H1 (cell line): ENCODE measurements around the gene EVI5. TPM values are rescaled to one million over a fixed set of nuclear protein-coding genes. Genes with fewer than 3 reads are reported as not detected.
"Not testable (repeated sequence)": the region's sequence is repeated elsewhere in the genome, so short reads cannot be mapped to it uniquely, and the experiment has no call there.

Experiments used
- CTCF ChIA-PET: fragments of 300-600 bp; sonication (Branson Sonifier 250); formaldehyde crosslinking; loops from one replicate; lab custom pipeline; 2021; ENCODE audit not compliant: partially characterized antibody; lab: Charles Lee
- POLR2A ChIA-PET: fragments of 300-600 bp; sonication (Branson Sonifier 250); formaldehyde crosslinking; loops from one replicate; lab custom pipeline; 2021; ENCODE audit warnings: inconsistent platforms; ENCODE audit not compliant: partially characterized antibody; lab: Charles Lee
- DNase-seq, 2 experiments: peaks; one replicate each; pipeline versions ENCODE4 v3.0.0 to v3.0.0-alpha.2; 2010 to 2022; ENCODE audit warnings: low spot score in 2 of 2, low read depth in 1 of 2, mixed read lengths in 1 of 2
- FAIRE-seq: peaks from 2 replicates; lab custom pipeline; 2011; peaks lifted over from hg19 to GRCh38; lab: Jason Lieb, UNC
- H2AFZ ChIP-seq: 2 replicates; pipeline ENCODE4 v1.8.1; 2012; ENCODE audit warnings: low read length, inconsistent platforms
- H2AK5ac ChIP-seq: 2 replicates; pipeline ENCODE4 v1.6.1; 2013; ENCODE audit warnings: low read depth, low read length
- H2BK120ac ChIP-seq: replicated peaks from 2 replicates; pipeline ENCODE3; 2013; ENCODE audit warnings: low read depth, low read length, inconsistent platforms
- H2BK12ac ChIP-seq: 2 replicates; pipeline ENCODE4 v1.6.1; 2013; ENCODE audit warnings: low read depth, low read length
- H2BK15ac ChIP-seq: 2 replicates; pipeline ENCODE4 v1.6.1; 2013; ENCODE audit warnings: low read length
- H2BK20ac ChIP-seq: 2 replicates; pipeline ENCODE4 v1.6.1; 2013; ENCODE audit warnings: low read length
- H2BK5ac ChIP-seq: 2 replicates; pipeline ENCODE4 v1.6.1; 2013; ENCODE audit warnings: low read depth, low read length
- H3K14ac ChIP-seq: 2 replicates; pipeline ENCODE4 v1.6.1; 2013; ENCODE audit warnings: inconsistent platforms; ENCODE audit not compliant: insufficient read length
- H3K18ac ChIP-seq: 2 replicates; pipeline ENCODE4 v1.6.1; 2013; ENCODE audit warnings: low read length; ENCODE audit errors: extremely low read depth
- H3K23ac ChIP-seq: 2 replicates; pipeline ENCODE4 v1.6.1; 2013; ENCODE audit warnings: inconsistent platforms; ENCODE audit not compliant: insufficient read length
- H3K23me2 ChIP-seq: 2 replicates; pipeline ENCODE4 v1.6.1; 2013; ENCODE audit warnings: low read depth, low read length
- H3K27ac ChIP-seq: 2 replicates; pipeline ENCODE4 v1.6.1; 2011; ENCODE audit warnings: low read depth, low read length, inconsistent platforms
- H3K27me3 ChIP-seq, 4 experiments: replicated peaks in 1 of 4; 1 replicate in 1 of 4; 2 replicates in 3 of 4; pipeline versions ENCODE4 v1.6.1 to v1.8.1; 2011 to 2013; ENCODE audit warnings: low read length in 3 of 4, mild to moderate bottlenecking in 3 of 4, inconsistent platforms in 2 of 4, mixed read lengths in 2 of 4, moderate library complexity in 1 of 4; ENCODE audit not compliant: control insufficient read depth in 3 of 4, insufficient read depth in 3 of 4; ENCODE audit errors: extremely low read depth in 1 of 4
- H3K36me3 ChIP-seq, 4 experiments: 2 replicates each; pipeline versions ENCODE4 v1.6.1 to v1.8.1; 2011 to 2013; ENCODE audit warnings: mild to moderate bottlenecking in 4 of 4, low read length in 3 of 4, moderate library complexity in 2 of 4, control low read depth in 1 of 4, inconsistent platforms in 1 of 4; ENCODE audit not compliant: insufficient read depth in 4 of 4, control insufficient read depth in 2 of 4
- H3K4ac ChIP-seq: replicated peaks from 2 replicates; pipeline ENCODE3; 2013; ENCODE audit warnings: low read length, low read depth, mixed read lengths, inconsistent platforms; ENCODE audit not compliant: insufficient read length
- H3K4me1 ChIP-seq, 4 experiments: replicated peaks in 1 of 4; 1 replicate in 1 of 4; 2 replicates in 3 of 4; pipeline versions ENCODE4 v1.6.1 to v1.8.1; 2011 to 2013; ENCODE audit warnings: low read length in 3 of 4, inconsistent platforms in 2 of 4, mixed read lengths in 1 of 4; ENCODE audit not compliant: insufficient read depth in 4 of 4, control insufficient read depth in 3 of 4
- H3K4me2 ChIP-seq, 2 experiments: 2 replicates each; pipeline versions ENCODE4 v1.6.1 to v1.8.1; 2011 to 2013; ENCODE audit warnings: low read depth in 2 of 2, low read length in 2 of 2, control low read depth in 1 of 2, inconsistent platforms in 1 of 2, mild to moderate bottlenecking in 1 of 2; ENCODE audit not compliant: insufficient read depth in 1 of 2
- H3K4me3 ChIP-seq, 4 experiments: fragments of 200-600, 300-600 bp in 1 of 4; sonication (generic), shearing (Covaris generic), sonication (Bioruptor Twin) in 1 of 4; 2 replicates each; pipeline versions ENCODE4 v1.5.1 to v1.8.1; 2011 to 2016; ENCODE audit warnings: low read length in 4 of 4, low read depth in 3 of 4, control low read depth in 2 of 4, inconsistent platforms in 2 of 4, mild to moderate bottlenecking in 2 of 4, mixed read lengths in 1 of 4, moderate library complexity in 1 of 4; ENCODE audit not compliant: insufficient read depth in 2 of 4; ENCODE audit errors: extremely low read depth in 1 of 4
- H3K56ac ChIP-seq: replicated peaks from 2 replicates; pipeline ENCODE3; 2013; ENCODE audit warnings: low read depth, mild to moderate bottlenecking, mixed read lengths, low read length, inconsistent platforms; ENCODE audit not compliant: insufficient read length
- H3K79me1 ChIP-seq: 2 replicates; pipeline ENCODE4 v1.6.1; 2013; ENCODE audit warnings: low read depth, low read length, control low read depth
- H3K79me2 ChIP-seq, 2 experiments: 2 replicates each; pipeline versions ENCODE4 v1.6.1 to v1.8.1; 2012 to 2013; ENCODE audit warnings: low read length in 2 of 2, mild to moderate bottlenecking in 2 of 2, inconsistent platforms in 1 of 2; ENCODE audit not compliant: insufficient read depth in 2 of 2, control insufficient read depth in 1 of 2
- H3K9ac ChIP-seq, 4 experiments: replicated peaks in 1 of 4; 1 replicate in 1 of 4; 2 replicates in 3 of 4; pipeline versions ENCODE4 v1.6.1 to v1.8.1; 2011 to 2013; ENCODE audit warnings: low read depth in 3 of 4, low read length in 3 of 4, control low read depth in 2 of 4, mild to moderate bottlenecking in 2 of 4, moderate library complexity in 2 of 4, inconsistent platforms in 1 of 4; ENCODE audit errors: extremely low read depth in 1 of 4
- H3K9me3 ChIP-seq, 2 experiments: 2 replicates each; pipeline versions ENCODE4 v1.6.1 to v1.8.1; 2012 to 2013; ENCODE audit warnings: mild to moderate bottlenecking in 2 of 2, moderate library complexity in 2 of 2, control low read depth in 1 of 2, inconsistent platforms in 1 of 2, low read depth in 1 of 2, low read length in 1 of 2, mixed read lengths in 1 of 2; ENCODE audit not compliant: insufficient read depth in 2 of 2
- H4K20me1 ChIP-seq, 2 experiments: replicated peaks in 1 of 2; 2 replicates each; pipeline versions ENCODE3 to v1.8.1; 2011 to 2013; ENCODE audit warnings: inconsistent platforms in 2 of 2, low read length in 2 of 2, mild to moderate bottlenecking in 1 of 2; ENCODE audit not compliant: insufficient read depth in 2 of 2, control insufficient read depth in 1 of 2
- H4K5ac ChIP-seq: 2 replicates; pipeline ENCODE4 v1.6.1; 2013; ENCODE audit warnings: low read length, low read depth, mixed read lengths, inconsistent platforms; ENCODE audit not compliant: insufficient read length
- H4K8ac ChIP-seq: 2 replicates; pipeline ENCODE4 v1.8.0; 2013; ENCODE audit warnings: mild to moderate bottlenecking, moderate library complexity, low read length, inconsistent platforms; ENCODE audit not compliant: insufficient read depth; ENCODE audit errors: extremely low read depth
- H4K91ac ChIP-seq: replicated peaks from 2 replicates; pipeline ENCODE3; 2013; ENCODE audit warnings: low read length, mixed read lengths, inconsistent platforms; ENCODE audit not compliant: insufficient read length
- WGBS, 2 experiments: shearing (Covaris generic) in 1 of 2; methylation state at CpG; one replicate each; pipeline versions ENCODE4 v1.1.6 to v1.1.7; 2013 to 2015; ENCODE audit warnings: low lambda C conversion rate in 2 of 2, mixed read lengths in 2 of 2, inconsistent platforms in 1 of 2, low coverage in 1 of 2, missing lambda C conversion rate in 1 of 2; ENCODE audit not compliant: insufficient replicate concordance in 2 of 2, insufficient coverage in 1 of 2, insufficient read length in 1 of 2; ENCODE audit errors: extremely low coverage in 1 of 2, missing lambda C conversion rate in 1 of 2; 5-methylcytosine and 5-hydroxymethylcytosine counted together
- polyA plus RNA-seq, 7 experiments: library from polyadenylated mRNA; depleted of rRNA in 3 of 7; stranded (reverse) in 5 of 7; unstranded in 2 of 7; fragments of >200 nt in 5 of 7; fragments of 200-250 nt in 2 of 7; gene quantifications; 1 replicate in 5 of 7; 2 replicates in 1 of 7; 4 replicates in 1 of 7; pipeline versions ENCODE4 v1.2.1 to v1.2.3, GENCODE V29; 2011 to 2013; ENCODE audit warnings: missing spikeins in 2 of 7, mixed read lengths in 2 of 7
- total RNA-seq: library from RNA; stranded (reverse); fragmentation: NEBNext Ultra II Directional; extraction: Animal tissue kit (Norgen Biotek cat#: 25700); gene quantifications from 2 replicates; pipeline ENCODE4 v1.2.1, GENCODE V29; 2021

EVI5 gene
- total and polyA plus RNA-seq, 2 of the 8 experiments (the other 6 are each of a cell fraction or from before 2014, with no cell fraction given) = 1.7 to 13.7 TPM

DNA sequence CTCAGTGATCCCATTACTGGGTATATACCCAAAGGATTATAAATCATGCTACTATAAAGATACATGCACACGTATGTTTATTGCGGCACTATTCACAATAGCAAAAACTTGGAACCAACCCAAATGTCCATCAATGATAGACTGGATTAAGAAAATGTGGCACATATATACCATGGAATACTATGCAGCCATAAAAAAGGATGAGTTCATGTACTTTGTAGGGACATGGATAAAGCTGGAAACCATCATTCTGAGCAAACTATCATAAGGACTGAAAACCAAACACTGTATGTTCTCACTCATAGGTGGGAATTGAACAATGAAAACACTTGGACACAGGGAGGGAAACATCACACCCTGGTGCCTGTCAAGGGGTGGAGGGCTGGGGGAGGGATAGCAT, 63.8 kb downstream of the EVI5 start:
- H3K4me1 ChIP-seq, H2BK5ac ChIP-seq, H3K56ac ChIP-seq, H4K8ac ChIP-seq, H2BK15ac ChIP-seq, H3K27me3 ChIP-seq, DNase-seq, POLR2A ChIA-PET, H2BK12ac ChIP-seq, H3K4ac ChIP-seq, H3K79me2 ChIP-seq, H3K23me2 ChIP-seq, H3K23ac ChIP-seq, H4K5ac ChIP-seq, H3K18ac ChIP-seq, H2AFZ ChIP-seq, H3K14ac ChIP-seq, H3K4me2 ChIP-seq, H4K91ac ChIP-seq, H3K4me3 ChIP-seq, H3K9me3 ChIP-seq, H2BK20ac ChIP-seq, CTCF ChIA-PET, H2BK120ac ChIP-seq, H3K9ac ChIP-seq, H4K20me1 ChIP-seq, H3K79me1 ChIP-seq, H3K27ac ChIP-seq, H3K36me3 ChIP-seq, FAIRE-seq, H2AK5ac ChIP-seq: not testable (repeated sequence)
- 86% methylated on average over 1 of the region's 2 CpGs; no CpG with 5 or more reads in 1 of the 2 experiments for WGBS, 2 experiments

DNA sequence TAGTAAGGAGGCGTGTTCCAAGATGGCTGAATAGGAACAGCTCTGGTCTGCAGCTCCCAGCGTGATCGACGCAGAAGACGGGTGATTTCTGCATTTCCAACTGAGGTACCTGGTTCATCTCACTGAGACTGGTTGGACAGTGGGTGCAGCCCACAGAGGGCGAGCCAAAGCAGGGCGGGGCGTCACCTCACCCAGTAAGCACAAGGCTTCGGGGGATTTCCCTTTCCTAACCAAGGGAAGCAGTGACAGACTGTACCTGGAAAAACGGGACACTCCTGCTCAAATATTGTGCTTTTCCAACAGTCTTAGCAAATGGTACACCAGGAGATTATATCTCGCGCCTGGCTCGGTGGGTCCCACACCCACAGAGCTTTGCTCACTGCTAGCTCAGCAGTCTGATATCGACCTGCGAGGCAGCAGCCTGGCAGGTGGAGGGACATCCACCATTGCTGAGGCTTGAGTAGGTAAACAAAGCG, 69.4 kb downstream of the EVI5 start:
- H4K91ac ChIP-seq, H3K4me1 ChIP-seq, H3K9me3 ChIP-seq, H4K8ac ChIP-seq, H3K9ac ChIP-seq, H2BK120ac ChIP-seq, FAIRE-seq, H4K5ac ChIP-seq, H3K27me3 ChIP-seq, H3K4ac ChIP-seq, H3K27ac ChIP-seq, H2BK15ac ChIP-seq, H3K23me2 ChIP-seq, POLR2A ChIA-PET, H4K20me1 ChIP-seq, H3K56ac ChIP-seq, H2AFZ ChIP-seq, H3K4me3 ChIP-seq, H2BK20ac ChIP-seq, H2AK5ac ChIP-seq, H3K18ac ChIP-seq, H3K14ac ChIP-seq, DNase-seq, H3K23ac ChIP-seq, H2BK12ac ChIP-seq, H3K4me2 ChIP-seq, H3K79me1 ChIP-seq, H3K79me2 ChIP-seq, H3K36me3 ChIP-seq, H2BK5ac ChIP-seq: not testable (repeated sequence)
- CTCF ChIA-PET = interaction anchor here (0.7 to 1.0 kb wide), 4 partner anchors 18 to 117 kb away, joined by 3 read pairs; no protein-coding TSS in a partner anchor
- WGBS, 2 experiments = 92% methylated on average over 16 of the region's 16 CpGs; no CpG with 5 or more reads in 1 of the 2 experiments
